Glutamatergic neuron (in vitro differentiated cells): Measurements from ENCODE around the gene CACHD1. TPM values are rescaled to one million over a fixed set of nuclear protein-coding genes. Genes with fewer than 3 reads are reported as not detected.

ENCODE experiments used
- DNase-seq: peaks from one replicate; pipeline ENCODE4 v3.0.0; 2022
- H3K27ac Mint-ChIP-seq: one replicate; pipeline ENCODE4 v1.8.0; 2020; ENCODE audit warnings: mild to moderate bottlenecking, mixed read lengths, inconsistent platforms; ENCODE audit not compliant: unreplicated experiment
- H3K27me3 Mint-ChIP-seq: one replicate; pipeline ENCODE4 v1.8.0; 2020; ENCODE audit warnings: mild to moderate bottlenecking, moderate library complexity, mixed read lengths, inconsistent platforms; ENCODE audit not compliant: unreplicated experiment
- H3K36me3 Mint-ChIP-seq: one replicate; pipeline ENCODE4 v1.8.0; 2020; ENCODE audit warnings: mild to moderate bottlenecking, mixed read lengths, inconsistent platforms; ENCODE audit not compliant: unreplicated experiment
- H3K4me1 Mint-ChIP-seq: one replicate; pipeline ENCODE4 v1.8.0; 2020; ENCODE audit warnings: mild to moderate bottlenecking, low read depth, mixed read lengths, inconsistent platforms; ENCODE audit not compliant: unreplicated experiment
- H3K4me3 Mint-ChIP-seq: one replicate; pipeline ENCODE4 v1.8.0; 2020; ENCODE audit warnings: mild to moderate bottlenecking, mixed read lengths, inconsistent platforms; ENCODE audit not compliant: unreplicated experiment
- H3K9me3 Mint-ChIP-seq: one replicate; pipeline ENCODE4 v1.8.0; 2020; ENCODE audit warnings: mild to moderate bottlenecking, moderate library complexity, mixed read lengths, inconsistent platforms; ENCODE audit not compliant: unreplicated experiment
- CTCF ChIP-seq: fragments of 200-600 bp; sonication (generic); IDR thresholded peaks from one replicate; pipeline ENCODE4 v1.5.0; 2021; ENCODE audit not compliant: partially characterized antibody, unreplicated experiment
- total RNA-seq: library from RNA; stranded (reverse); fragmentation: NEBNext Ultra II Directional; extraction: Animal tissue kit (Norgen Biotek cat#: 25700); gene quantifications from one replicate; pipeline ENCODE4 v1.2.1, GENCODE V29; 2021; ENCODE audit not compliant: unreplicated experiment

CACHD1 gene
- total RNA-seq, 1 donor from 2014 or later = 9.4 TPM

DNA sequence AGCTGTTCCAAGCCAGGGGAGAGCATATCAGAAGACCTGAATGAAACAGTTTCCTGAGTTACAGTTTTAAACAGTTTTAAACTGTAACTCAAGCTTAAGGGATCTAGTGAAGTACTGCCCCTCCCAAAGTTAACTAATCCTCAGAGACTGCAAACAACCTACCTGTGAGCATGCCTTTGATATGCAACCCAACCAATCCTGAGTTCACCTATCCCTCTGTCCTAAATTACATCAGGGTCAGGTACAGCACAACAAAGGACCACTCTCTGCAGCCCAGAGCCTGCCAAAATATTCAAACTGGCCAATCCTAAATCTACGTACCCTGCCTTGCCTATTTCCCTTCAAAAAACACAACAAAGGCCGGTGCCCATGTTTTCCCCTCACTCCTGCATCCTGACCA, 242.1 kb downstream of the CACHD1 start:
- Mint-ChIP-seq H3K27ac (no peak overlapping the region), H3K27me3 (no peaks in the 10 kb centered on the region), H3K36me3 (no peaks in the 10 kb centered on the region), H3K4me3 (no peak overlapping the region), H3K4me1 (no peaks in the 10 kb centered on the region), H3K9me3 (no peaks in the 10 kb centered on the region)
- no peak for DNase-seq
- no peak for TF ChIP-seq CTCF

DNA sequence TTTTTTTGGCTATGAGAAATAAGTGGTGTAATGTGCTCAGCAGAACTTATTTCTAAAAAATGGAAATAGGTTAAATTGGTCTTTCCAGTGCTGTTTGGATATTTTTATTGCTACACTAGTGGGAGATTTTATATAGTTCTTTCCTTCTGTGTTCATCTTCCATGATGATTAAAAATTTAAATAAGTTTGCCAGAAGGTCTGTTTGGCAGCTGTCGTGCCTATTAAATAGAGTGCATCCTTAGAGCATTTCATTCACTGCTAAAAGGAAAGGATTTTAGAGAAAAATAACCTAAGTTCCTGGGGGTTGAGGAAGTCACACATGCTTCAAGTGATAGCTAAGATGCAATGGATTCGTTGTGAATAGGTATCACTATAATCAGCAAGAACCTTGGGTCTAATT, 245.3 kb downstream of the CACHD1 start:
- H3K9me3 Mint-ChIP-seq = peaks cover 5% of the 10 kb centered on the region
- no peak overlapping the region for H3K4me3 Mint-ChIP-seq
- no peak overlapping the region for H3K27ac Mint-ChIP-seq
- no peak for TF ChIP-seq CTCF
- peaks cover 10% of the 10 kb centered on the region for H3K36me3 Mint-ChIP-seq
- DNase-seq = no peak
- no peaks in the 10 kb centered on the region for H3K27me3 Mint-ChIP-seq
- no peaks in the 10 kb centered on the region for H3K4me1 Mint-ChIP-seq

DNA sequence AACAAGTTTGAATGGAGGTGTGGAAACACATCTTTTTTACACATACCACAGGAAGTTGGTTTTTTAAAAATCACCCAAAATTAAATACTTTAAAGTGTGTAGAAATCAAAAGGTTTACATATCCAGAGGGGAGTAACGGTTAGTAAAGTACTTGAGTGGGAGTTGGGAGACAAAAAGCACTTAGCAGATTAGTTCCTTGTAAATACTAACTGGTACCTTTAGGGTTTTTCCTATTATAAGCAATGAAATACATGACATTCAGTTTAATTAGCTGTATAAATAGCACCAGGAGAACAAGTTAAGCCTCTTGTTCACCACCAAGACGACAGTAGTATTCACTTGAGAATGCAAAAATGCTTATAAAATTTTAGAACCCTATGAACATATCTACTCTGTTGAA, 251.2 kb downstream of the CACHD1 start:
- no peak for DNase-seq
- no peak for TF ChIP-seq CTCF
- no peaks in the 10 kb centered on the region for H3K4me1 Mint-ChIP-seq
- peaks cover 2% of the 10 kb centered on the region for H3K27me3 Mint-ChIP-seq
- H3K36me3 Mint-ChIP-seq = peaks cover 10% of the 10 kb centered on the region
- no peak overlapping the region for H3K27ac Mint-ChIP-seq
- peaks cover 5% of the 10 kb centered on the region for H3K9me3 Mint-ChIP-seq
- H3K4me3 Mint-ChIP-seq = no peak overlapping the region

GRCh38 chr1:64721576-64722145, 251.7 kb downstream of the CACHD1 start:
- peaks cover 2% of the 10 kb centered on the region for H3K27me3 Mint-ChIP-seq
- H3K4me3 Mint-ChIP-seq = no peak overlapping the region
- TF ChIP-seq CTCF = no peak
- H3K9me3 Mint-ChIP-seq = peaks cover 5% of the 10 kb centered on the region
- DNase-seq = no peak
- no peaks in the 10 kb centered on the region for H3K4me1 Mint-ChIP-seq
- no peak overlapping the region for H3K27ac Mint-ChIP-seq
- peaks cover 10% of the 10 kb centered on the region for H3K36me3 Mint-ChIP-seq

GRCh38 chr1:64727861-64728260, 257.9 kb downstream of the CACHD1 start:
- TF ChIP-seq CTCF = no peak
- Mint-ChIP-seq H3K36me3 (no peaks in the 10 kb centered on the region), H3K27me3 (peaks cover 4% of the 10 kb centered on the region), H3K27ac (no peak overlapping the region), H3K4me1 (no peaks in the 10 kb centered on the region), H3K4me3 (no peak overlapping the region), H3K9me3 (peaks cover 2% of the 10 kb centered on the region)
- DNase-seq = no peak
